ENCODE results near the gene LIMA1. TPM values are rescaled to one million over a fixed set of nuclear protein-coding genes. Genes with fewer than 3 reads are reported as not detected.
A peak's percentile ranks its signal among the peaks of the same experiment; 100 is the strongest.
"Not testable (repeated sequence)": the region's sequence is repeated elsewhere in the genome, so short reads cannot be mapped to it uniquely, and the experiment has no call there.

The LIMA1 gene
- total RNA-seq, 5 donors from 2014 or later (not counting 1 experiment from before 2014, with no cell fraction given), result 8.6 to 14.9 (median 11.1) TPM

DNA sequence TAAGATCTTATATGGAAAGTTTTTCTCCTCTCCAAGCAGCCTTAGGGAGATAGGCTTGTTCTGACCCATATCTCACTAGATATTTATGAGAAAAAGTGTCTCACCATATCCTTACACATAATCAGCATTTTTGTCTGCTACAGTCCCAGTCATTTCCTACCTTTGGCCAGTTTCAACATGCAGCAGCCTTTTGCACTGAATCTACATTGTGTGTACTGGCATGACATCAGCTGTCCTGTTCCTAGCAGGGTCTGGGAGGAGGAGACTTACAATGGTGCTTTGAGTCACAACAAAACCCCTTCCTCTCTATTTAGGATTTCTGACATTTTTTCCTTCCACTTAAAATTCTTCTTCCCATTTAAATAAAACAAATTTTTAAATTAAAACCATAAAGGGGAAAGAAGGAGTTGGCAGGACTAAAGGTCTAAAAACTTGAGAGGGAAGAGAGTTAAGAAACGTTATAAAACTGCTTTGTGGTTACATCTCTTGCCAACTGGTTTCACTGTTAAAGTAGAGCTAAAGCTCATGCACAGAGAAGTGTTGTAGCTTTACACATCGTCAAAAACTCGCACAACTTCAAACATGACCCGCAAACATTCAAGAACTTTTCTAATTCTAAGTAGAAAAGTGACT is 62.8 kb downstream of the LIMA1 start:
- no peak overlapping the region for H3K27ac Mint-ChIP-seq
- H3K4me3 Mint-ChIP-seq, result peak overlapping the region in 2 of 3 donors; percentile 32 to 34
- DNase-seq, result peak in 1 of 35 experiments; percentile 45
- Histone ChIP-seq H3K4me1 (ENCODE audit: control insufficient read depth in 1 of 2, extremely low read depth in 1 of 2, insufficient read depth in 2 of 2, low read length in 2 of 2) (peaks cover 14 to 36% of the 10 kb centered on the region in 2 experiments), H3K27me3 (replicated peaks in 1 of 2; ENCODE audit: control insufficient read depth in 2 of 2, extremely low read depth in 1 of 2, insufficient read depth in 2 of 2, low read length in 1 of 2) (no peaks in the 10 kb centered on the region), H3K36me3 (ENCODE audit: control insufficient read depth in 2 of 2, extremely low read depth in 1 of 2, insufficient read depth in 1 of 2, low read length in 1 of 2) (peaks cover 0 to 3% of the 10 kb centered on the region in 2 donors), H3K9me3 (no peaks in the 10 kb centered on the region), H3K27ac (ENCODE audit: low read length) (peak overlapping the region; percentile 80), H3K4me3 (ENCODE audit: control insufficient read depth in 1 of 2, extremely low read depth in 1 of 2, low read length in 1 of 2) (peak overlapping the region; percentile 70 to 73)
- H3K9me3 Mint-ChIP-seq, result no peaks in the 10 kb centered on the region
- ChIA-PET POLR2A (interaction anchor here (1.1 to 1.4 kb wide), 3 partner anchors 9 to 63 kb away, joined by 3 read pairs; partner anchors contain the start of gene LIMA1 (in 1 of the 2)), CTCF (interaction anchor here in 1 of 2 donors (1.1 to 3.1 kb wide), 4 partner anchors 9 to 86 kb away, joined by 3 to 21 read pairs (median 6); no protein-coding TSS in a partner anchor)
- H3K27me3 Mint-ChIP-seq, result no peaks in the 10 kb centered on the region
- ATAC-seq (replicated peaks in 1 of 4), result peak; percentile 42 to 60 (median 52)
- H3K36me3 Mint-ChIP-seq, result no peaks in the 10 kb centered on the region
- peaks cover 35 to 49% (median 38%) of the 10 kb centered on the region in 3 donors for H3K4me1 Mint-ChIP-seq
- WGBS (ENCODE audit: insufficient coverage), result 0% methylated on average over 1 of the region's 4 CpGs

- Histone ChIP-seq H3K27me3 (replicated peaks in 1 of 2; ENCODE audit: control insufficient read depth in 2 of 2, extremely low read depth in 1 of 2, insufficient read depth in 2 of 2, low read length in 1 of 2) (no peaks in the 10 kb centered on the region), H3K27ac (ENCODE audit: low read length) (peak overlapping the region; percentile 34), H3K36me3 (ENCODE audit: control insufficient read depth in 2 of 2, extremely low read depth in 1 of 2, insufficient read depth in 1 of 2, low read length in 1 of 2) (peaks cover 0 to 3% of the 10 kb centered on the region in 2 donors), H3K9me3 (no peaks in the 10 kb centered on the region), H3K4me1 (ENCODE audit: control insufficient read depth in 1 of 2, extremely low read depth in 1 of 2, insufficient read depth in 2 of 2, low read length in 2 of 2) (peaks cover 13 to 32% of the 10 kb centered on the region in 2 experiments), H3K4me3 (ENCODE audit: control insufficient read depth in 1 of 2, extremely low read depth in 1 of 2, low read length in 1 of 2) (no peak overlapping the region)
- H3K4me3 Mint-ChIP-seq, result no peak overlapping the region
- ChIA-PET CTCF (no interaction called here), POLR2A (no interaction called here)
- no peaks in the 10 kb centered on the region for H3K27me3 Mint-ChIP-seq
- H3K4me1 Mint-ChIP-seq, result peaks cover 39 to 52% (median 44%) of the 10 kb centered on the region in 3 donors
- no peaks in the 10 kb centered on the region for H3K9me3 Mint-ChIP-seq
- DNase-seq (no peak), ATAC-seq (replicated peaks in 1 of 4) (no peak)
- no peak overlapping the region for H3K27ac Mint-ChIP-seq
- WGBS (ENCODE audit: insufficient coverage), result no CpG with 5 or more reads among the region's 2 CpGs
- no peaks in the 10 kb centered on the region for H3K36me3 Mint-ChIP-seq
These were observed 63.8 kb downstream of the LIMA1 start for GRCh38 chr12:50219544-50219943.

GRCh38 chr12:50219001-50219400 is 64.3 kb downstream of the LIMA1 start:
- H3K27me3 Mint-ChIP-seq; H3K27ac ChIP-seq (ENCODE audit: low read length); H3K36me3 Mint-ChIP-seq; DNase-seq; H3K36me3 ChIP-seq (ENCODE audit: control insufficient read depth in 2 of 2, extremely low read depth in 1 of 2, insufficient read depth in 1 of 2, low read length in 1 of 2); H3K4me3 Mint-ChIP-seq; H3K27me3 ChIP-seq (replicated peaks in 1 of 2; ENCODE audit: control insufficient read depth in 2 of 2, extremely low read depth in 1 of 2, insufficient read depth in 2 of 2, low read length in 1 of 2); H3K4me3 ChIP-seq (ENCODE audit: control insufficient read depth in 1 of 2, extremely low read depth in 1 of 2, low read length in 1 of 2); H3K9me3 ChIP-seq; H3K9me3 Mint-ChIP-seq; ATAC-seq (replicated peaks in 1 of 4): not testable (repeated sequence)
- WGBS (ENCODE audit: insufficient coverage), result no CpG with 5 or more reads among the region's 6 CpGs
- CTCF ChIA-PET, result interaction anchor here (0.6 to 0.9 kb wide), 2 partner anchors 31 to 64 kb away, joined by 3 to 6 read pairs; partner anchors contain the start of gene LIMA1 (in 1 of the 2)
- Mint-ChIP-seq H3K27ac (peak overlapping the region; percentile 58 to 80), H3K4me1 (peaks cover 39 to 52% (median 42%) of the 10 kb centered on the region in 3 donors)
- peaks cover 9 to 31% of the 10 kb centered on the region in 2 experiments for H3K4me1 ChIP-seq (ENCODE audit: control insufficient read depth in 1 of 2, extremely low read depth in 1 of 2, insufficient read depth in 2 of 2, low read length in 2 of 2)
- POLR2A ChIA-PET, result interaction anchor here in 1 of 2 donors (0.6 kb wide), 1 partner anchor 64 kb away, joined by 4 read pairs; no protein-coding TSS in a partner anchor

DNA sequence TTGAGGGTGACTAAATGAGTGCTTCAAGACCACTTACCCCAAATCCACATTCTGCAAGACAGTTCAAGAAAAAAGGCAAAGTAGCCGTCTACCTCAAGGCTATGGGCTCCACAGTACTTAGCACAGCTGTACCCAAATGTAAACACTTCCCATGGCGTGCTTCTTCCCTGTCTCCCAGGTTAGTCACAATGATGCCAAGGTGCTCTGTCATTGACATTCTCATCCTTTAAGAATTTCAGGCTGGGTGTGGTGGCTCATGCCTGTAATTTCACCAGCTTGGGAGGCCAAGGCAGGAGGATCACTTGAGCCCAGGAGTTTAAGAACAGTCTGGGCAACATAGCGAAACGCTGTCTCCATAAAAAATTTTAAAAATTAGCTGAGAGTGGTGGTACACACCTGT is 64.9 kb downstream of the LIMA1 start:
- Mint-ChIP-seq H3K27me3 (no peaks in the 10 kb centered on the region), H3K9me3 (no peaks in the 10 kb centered on the region), H3K4me3 (no peak overlapping the region), H3K36me3 (no peaks in the 10 kb centered on the region), H3K4me1 (peaks cover 39 to 53% (median 43%) of the 10 kb centered on the region in 3 donors), H3K27ac (peak overlapping the region; percentile 27 to 80)
- DNase-seq (no peak), ATAC-seq (replicated peaks in 1 of 4) (no peak)
- peaks cover 9 to 25% of the 10 kb centered on the region in 2 experiments for H3K4me1 ChIP-seq (ENCODE audit: control insufficient read depth in 1 of 2, extremely low read depth in 1 of 2, insufficient read depth in 2 of 2, low read length in 2 of 2)
- no peaks in the 10 kb centered on the region for H3K9me3 ChIP-seq
- CTCF ChIA-PET, result interaction anchor here (0.6 to 0.9 kb wide), 2 partner anchors 32 to 65 kb away, joined by 3 to 6 read pairs; partner anchors contain the start of gene LIMA1 (in 1 of the 2)
- H3K4me3 ChIP-seq (ENCODE audit: control insufficient read depth in 1 of 2, extremely low read depth in 1 of 2, low read length in 1 of 2), result no peak overlapping the region
- 100% methylated on average over 2 of the region's 4 CpGs for WGBS (ENCODE audit: insufficient coverage)
- POLR2A ChIA-PET, result interaction anchor here in 1 of 2 donors (0.6 kb wide), 1 partner anchor 64 kb away, joined by 4 read pairs; no protein-coding TSS in a partner anchor
- no peaks in the 10 kb centered on the region for H3K27me3 ChIP-seq (replicated peaks in 1 of 2; ENCODE audit: control insufficient read depth in 2 of 2, extremely low read depth in 1 of 2, insufficient read depth in 2 of 2, low read length in 1 of 2)
- peaks cover 0 to 3% of the 10 kb centered on the region in 2 donors for H3K36me3 ChIP-seq (ENCODE audit: control insufficient read depth in 2 of 2, extremely low read depth in 1 of 2, insufficient read depth in 1 of 2, low read length in 1 of 2)
- no peak overlapping the region for H3K27ac ChIP-seq (ENCODE audit: low read length)

DNA sequence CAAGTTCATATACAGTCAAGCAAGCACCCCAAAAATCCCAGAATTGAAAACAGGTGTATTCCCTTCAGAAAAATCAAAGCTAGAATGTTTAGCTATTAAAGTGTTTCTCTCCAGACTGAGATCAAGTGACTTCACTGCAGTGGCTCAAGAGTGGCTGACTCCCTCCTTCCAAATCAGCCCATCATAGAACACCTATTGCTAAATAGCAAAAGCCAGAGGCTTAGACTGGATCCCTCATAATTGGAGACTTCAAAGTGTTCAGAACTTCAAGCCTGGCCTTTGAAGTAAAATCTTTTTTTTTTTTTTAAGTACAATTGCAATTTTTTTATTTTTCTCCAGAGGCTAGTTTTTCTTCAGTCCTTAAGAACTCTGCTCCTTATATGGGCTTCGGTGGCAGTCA is 66.1 kb downstream of the LIMA1 start:
- Histone ChIP-seq H3K4me3 (ENCODE audit: control insufficient read depth in 1 of 2, extremely low read depth in 1 of 2, low read length in 1 of 2) (no peak overlapping the region), H3K36me3 (ENCODE audit: control insufficient read depth in 2 of 2, extremely low read depth in 1 of 2, insufficient read depth in 1 of 2, low read length in 1 of 2) (peaks cover 0 to 3% of the 10 kb centered on the region in 2 donors), H3K27ac (ENCODE audit: low read length) (peak overlapping the region; percentile 38), H3K4me1 (ENCODE audit: control insufficient read depth in 1 of 2, extremely low read depth in 1 of 2, insufficient read depth in 2 of 2, low read length in 2 of 2) (peaks cover 13 to 25% of the 10 kb centered on the region in 2 experiments), H3K9me3 (no peaks in the 10 kb centered on the region), H3K27me3 (replicated peaks in 1 of 2; ENCODE audit: control insufficient read depth in 2 of 2, extremely low read depth in 1 of 2, insufficient read depth in 2 of 2, low read length in 1 of 2) (no peaks in the 10 kb centered on the region)
- DNase-seq (no peak), ATAC-seq (replicated peaks in 1 of 4) (no peak)
- POLR2A ChIA-PET, result interaction anchor here in 1 of 2 donors (0.7 kb wide), 1 partner anchor 516 kb away, joined by 6 read pairs; no protein-coding TSS in a partner anchor
- no peak overlapping the region for H3K4me3 Mint-ChIP-seq
- no peaks in the 10 kb centered on the region for H3K27me3 Mint-ChIP-seq
- peaks cover 47 to 60% (median 49%) of the 10 kb centered on the region in 3 donors for H3K4me1 Mint-ChIP-seq
- no peaks in the 10 kb centered on the region for H3K36me3 Mint-ChIP-seq
- CTCF ChIA-PET, result interaction anchor here in 1 of 2 donors (0.7 kb wide), 2 partner anchors 1020 to 1274 kb away, joined by 4 to 5 read pairs; no protein-coding TSS in a partner anchor
- H3K27ac Mint-ChIP-seq, result peak overlapping the region; percentile 86 to 90
- H3K9me3 Mint-ChIP-seq, result no peaks in the 10 kb centered on the region
- no CpG with 5 or more reads among the region's 1 CpG for WGBS (ENCODE audit: insufficient coverage)

DNA sequence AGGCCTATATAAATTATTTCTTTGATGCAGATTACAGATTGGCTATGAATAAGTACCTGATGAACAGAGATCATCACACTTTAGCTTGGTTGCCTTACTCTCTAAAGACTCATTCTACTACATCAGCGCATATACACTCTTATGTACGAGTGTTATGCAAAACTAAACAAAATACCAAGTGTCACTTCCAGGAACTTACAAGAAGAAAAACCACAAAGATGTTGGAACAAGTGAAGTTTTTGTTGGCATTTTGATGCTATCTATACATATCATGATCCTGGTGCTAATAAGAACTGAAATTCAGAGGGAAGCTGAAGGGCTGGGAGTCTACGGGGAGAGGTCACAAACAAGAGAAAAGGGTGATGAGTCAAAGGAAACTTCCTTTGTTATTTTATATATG is 68.3 kb downstream of the LIMA1 start:
- Mint-ChIP-seq H3K27me3 (no peaks in the 10 kb centered on the region), H3K36me3 (no peaks in the 10 kb centered on the region), H3K27ac (peak overlapping the region; percentile 64 to 75), H3K9me3 (no peaks in the 10 kb centered on the region), H3K4me3 (no peak overlapping the region), H3K4me1 (peaks cover 57 to 71% (median 61%) of the 10 kb centered on the region in 3 donors)
- POLR2A ChIA-PET, result interaction anchor here in 1 of 2 donors (0.6 kb wide), 1 partner anchor 299 kb away, joined by 5 read pairs; no protein-coding TSS in a partner anchor
- H3K27ac ChIP-seq (ENCODE audit: low read length), result no peak overlapping the region
- DNase-seq, result no peak
- WGBS (ENCODE audit: insufficient coverage), result no CpG with 5 or more reads among the region's 3 CpGs
- no peaks in the 10 kb centered on the region for H3K27me3 ChIP-seq (replicated peaks in 1 of 2; ENCODE audit: control insufficient read depth in 2 of 2, extremely low read depth in 1 of 2, insufficient read depth in 2 of 2, low read length in 1 of 2)
- no peak overlapping the region for H3K4me3 ChIP-seq (ENCODE audit: control insufficient read depth in 1 of 2, extremely low read depth in 1 of 2, low read length in 1 of 2)
- H3K9me3 ChIP-seq, result no peaks in the 10 kb centered on the region
- CTCF ChIA-PET, result no interaction called here
- peaks cover 0 to 3% of the 10 kb centered on the region in 2 donors for H3K36me3 ChIP-seq (ENCODE audit: control insufficient read depth in 2 of 2, extremely low read depth in 1 of 2, insufficient read depth in 1 of 2, low read length in 1 of 2)
- peaks cover 25 to 43% of the 10 kb centered on the region in 2 experiments for H3K4me1 ChIP-seq (ENCODE audit: control insufficient read depth in 1 of 2, extremely low read depth in 1 of 2, insufficient read depth in 2 of 2, low read length in 2 of 2)
- ATAC-seq (replicated peaks in 1 of 4), result no peak

Data from T-cell (primary cell).